CD4-positive, alpha-beta T cell treated with Interleukin-1 beta for 1 hour (primary cell): Measurements from ENCODE around the gene KIAA1586.
"Not testable (repeated sequence)": the region's sequence is repeated elsewhere in the genome, so short reads cannot be mapped to it uniquely, and the experiment has no call there.

Experiments
- DNase-seq, 2 donors: peaks; one replicate each; pipeline ENCODE4 v3.0.0-alpha.2; 2020 to 2022

The KIAA1586 gene

DNA sequence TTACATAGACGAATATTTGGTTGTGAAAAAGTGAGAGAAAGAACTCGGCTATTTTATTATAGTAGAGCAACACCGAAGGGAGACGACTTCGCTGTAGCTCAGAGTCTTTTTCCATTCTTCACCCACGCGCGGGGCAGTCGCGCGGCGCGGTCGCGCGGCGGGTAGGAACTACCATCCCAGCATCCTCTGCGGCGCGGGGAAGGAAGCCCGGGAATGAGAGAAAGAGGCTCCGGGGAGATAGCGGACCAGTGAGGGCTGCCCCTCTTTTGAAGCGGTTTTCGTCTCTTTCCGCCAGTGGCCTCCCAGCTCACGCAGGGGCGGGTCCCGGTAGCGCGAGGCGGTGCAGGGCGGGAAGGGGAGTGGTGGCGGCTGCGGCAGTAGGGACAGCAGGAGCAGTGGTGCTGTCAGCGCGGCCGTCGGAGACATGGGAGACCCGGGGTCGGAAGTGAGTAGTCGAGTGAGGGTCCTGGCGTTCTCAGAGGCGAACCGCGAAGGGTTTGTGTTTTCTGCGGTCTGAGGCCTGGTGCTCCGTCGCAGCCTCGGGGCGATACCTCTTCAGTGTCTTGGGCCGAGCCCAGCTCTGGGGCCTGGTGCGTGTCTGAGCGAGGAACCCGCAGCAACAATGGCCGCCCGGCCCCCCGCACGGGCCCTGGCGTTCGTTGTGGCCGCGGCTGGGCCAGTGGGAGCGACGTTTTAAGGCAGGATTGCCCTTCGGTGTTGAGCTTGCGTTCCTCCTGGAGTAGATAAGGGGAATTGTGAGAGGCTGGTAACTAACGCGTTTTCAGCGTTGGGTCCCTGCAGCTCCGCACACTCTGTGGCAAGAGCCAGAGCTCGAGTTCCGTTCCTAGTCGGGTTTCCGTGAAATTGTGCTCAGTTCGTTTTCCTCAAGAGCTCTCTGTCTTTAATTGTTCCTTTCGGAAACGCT, at the start of gene KIAA1586:
TSS of gene KIAA1586 (plus strand) at position 362 of the 925 bp plus-strand sequence. CDS start at position 425, 63 bp downstream.
- DNase-seq: peak; percentile 78 to 80

- DNase-seq: no peak
Measured at GRCh38 chr6:56999049-56999448, 47.4 kb upstream of the KIAA1586 start.

DNA sequence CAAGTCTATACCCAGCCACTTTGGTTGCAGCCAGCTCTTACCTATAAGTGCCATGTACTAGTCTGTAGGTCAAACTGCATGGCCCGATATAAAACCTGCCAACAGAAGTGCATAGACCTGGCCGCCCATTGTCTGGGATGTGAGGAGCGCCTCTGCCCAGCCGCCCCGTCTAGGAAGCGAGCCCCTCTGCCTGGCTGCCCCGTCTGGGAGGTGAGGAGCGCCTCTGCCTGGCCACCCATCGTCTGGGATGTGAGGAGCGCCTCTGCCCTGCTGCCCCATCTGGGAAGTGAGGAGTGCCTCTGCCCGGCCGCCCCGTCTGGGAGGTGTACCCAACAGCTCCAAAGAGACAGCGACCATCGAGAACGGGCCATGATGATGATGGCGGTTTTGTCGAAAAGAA, 46.7 kb upstream of the KIAA1586 start:
- not testable (repeated sequence) for DNase-seq

DNA sequence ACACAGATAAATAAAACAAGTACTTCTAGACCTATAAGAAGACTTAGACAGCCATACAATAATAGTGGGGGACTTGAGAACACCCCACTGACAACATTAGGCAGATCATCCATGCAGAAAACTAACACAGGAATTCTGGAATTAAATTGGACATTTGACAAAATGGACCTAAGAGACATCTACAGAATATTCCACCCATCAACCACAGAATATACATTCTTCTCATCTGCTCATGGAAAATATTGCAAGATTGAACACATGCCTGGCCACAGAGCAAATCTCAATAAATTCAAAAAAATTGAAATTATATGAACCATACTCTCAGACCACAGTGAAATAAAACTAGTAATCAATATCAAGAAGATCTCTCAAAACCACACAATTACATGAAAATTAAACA, 44.3 kb upstream of the KIAA1586 start:
- no peak for DNase-seq

DNA sequence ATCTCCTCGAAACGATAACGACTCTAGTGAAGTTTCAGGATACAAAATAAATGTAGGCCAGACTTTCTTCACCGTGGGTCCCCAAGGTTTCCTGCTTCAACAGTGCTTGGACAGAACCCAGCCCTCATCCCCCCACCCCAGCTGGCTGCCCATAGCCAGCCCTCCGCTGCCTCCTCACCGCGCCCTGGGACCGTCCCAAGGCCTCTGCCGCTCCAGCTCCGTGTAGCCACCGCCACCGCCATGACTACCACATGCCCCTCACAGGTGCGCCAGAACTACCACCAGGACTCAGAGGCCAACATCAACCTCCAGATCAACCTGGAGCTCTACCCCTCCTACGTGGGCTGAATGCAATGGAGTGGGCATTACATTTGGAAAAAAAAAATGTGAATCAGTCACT, 42.2 kb upstream of the KIAA1586 start:
- no peak for DNase-seq

DNA sequence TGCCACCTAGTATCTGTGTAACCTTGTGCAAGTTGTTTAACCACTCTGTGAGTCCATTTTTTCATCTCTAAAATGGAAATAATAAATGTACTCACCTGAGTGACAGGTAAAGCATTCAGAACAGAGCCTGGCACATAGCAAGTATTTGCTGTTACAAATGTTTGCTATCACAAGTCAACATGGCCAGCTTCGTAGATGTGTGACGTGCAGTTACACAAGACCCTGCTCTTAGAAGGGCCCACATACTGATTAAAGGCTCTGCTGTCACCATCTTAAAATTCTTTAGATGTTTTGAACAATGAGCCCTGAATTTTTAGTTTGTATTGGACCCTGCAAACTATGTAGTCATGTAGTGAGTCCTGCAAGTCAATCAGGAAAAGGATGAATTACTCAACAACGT, 40.4 kb upstream of the KIAA1586 start:
- DNase-seq: no peak

GRCh38 chr6:57008069-57008468, 38.4 kb upstream of the KIAA1586 start:
- DNase-seq: not testable (repeated sequence)

DNA sequence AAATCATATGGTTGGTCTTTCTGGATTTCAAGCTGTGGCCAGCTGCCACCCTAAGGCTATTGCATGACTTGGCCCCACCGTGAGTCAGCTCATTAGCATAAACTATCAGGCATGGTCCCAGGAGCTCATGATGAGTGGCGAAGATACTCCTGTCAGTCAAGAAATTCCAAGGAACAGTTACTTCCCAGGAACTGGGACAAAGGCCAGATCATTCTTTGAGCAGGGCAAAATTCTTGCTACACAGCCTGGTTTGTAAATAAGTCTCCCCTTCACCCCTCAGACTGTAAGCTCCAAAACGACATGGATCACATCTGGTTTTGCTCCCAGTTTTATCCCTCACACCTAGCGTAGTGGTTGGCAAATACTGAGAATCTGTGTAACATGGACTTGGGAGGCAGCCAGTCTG, 33.0 kb upstream of the KIAA1586 start:
- DNase-seq: no peak

DNA sequence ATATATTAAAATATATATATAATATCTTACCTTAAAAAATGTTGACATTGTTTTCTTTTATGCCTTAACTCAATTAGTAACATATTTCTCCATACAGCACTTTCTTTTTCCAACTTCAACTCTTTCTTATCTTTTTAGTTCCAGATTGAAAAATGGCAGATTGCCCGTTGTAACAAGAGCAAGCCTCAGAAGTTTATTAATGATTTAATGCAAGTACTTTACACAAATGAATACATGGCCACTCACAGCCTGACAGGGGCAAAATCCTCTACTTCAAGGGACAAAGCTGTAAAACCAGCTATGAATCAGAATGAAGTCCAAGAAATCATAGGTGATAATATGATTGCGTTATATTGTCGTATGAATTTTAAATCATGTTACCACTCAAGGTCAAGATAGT, 29.4 kb upstream of the KIAA1586 start:
- no peak for DNase-seq

- no peak for DNase-seq
Measured at GRCh38 chr6:57017841-57018240, 28.7 kb upstream of the KIAA1586 start.

GRCh38 chr6:57019434-57019833, 27.1 kb upstream of the KIAA1586 start:
- no peak for DNase-seq

GRCh38 chr6:57021086-57021720, 25.3 kb upstream of the KIAA1586 start:
- DNase-seq: peak in 1 of 2 donors; percentile 31

DNA sequence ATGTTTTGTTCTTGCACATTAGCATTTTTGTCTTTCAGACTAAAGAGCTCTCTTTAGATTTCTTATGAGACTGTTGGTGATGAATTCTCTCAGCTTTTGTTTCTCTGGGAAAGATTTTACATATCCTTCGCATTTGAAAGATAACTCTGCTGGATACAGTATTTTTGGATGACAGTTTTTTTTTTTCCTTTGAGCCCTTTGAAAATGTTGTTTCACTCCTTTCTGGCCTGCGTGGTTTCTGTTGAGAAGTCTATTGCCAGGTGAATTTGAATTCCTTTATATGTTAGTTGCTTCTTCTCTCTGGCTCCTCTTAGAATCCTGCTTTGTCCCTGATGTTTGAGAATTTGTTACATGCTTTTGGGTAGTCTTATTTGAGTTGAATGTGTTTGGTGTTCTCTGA, 22.2 kb upstream of the KIAA1586 start:
- no peak for DNase-seq

GRCh38 chr6:57024775-57025174, 21.7 kb upstream of the KIAA1586 start:
- no peak for DNase-seq

DNA sequence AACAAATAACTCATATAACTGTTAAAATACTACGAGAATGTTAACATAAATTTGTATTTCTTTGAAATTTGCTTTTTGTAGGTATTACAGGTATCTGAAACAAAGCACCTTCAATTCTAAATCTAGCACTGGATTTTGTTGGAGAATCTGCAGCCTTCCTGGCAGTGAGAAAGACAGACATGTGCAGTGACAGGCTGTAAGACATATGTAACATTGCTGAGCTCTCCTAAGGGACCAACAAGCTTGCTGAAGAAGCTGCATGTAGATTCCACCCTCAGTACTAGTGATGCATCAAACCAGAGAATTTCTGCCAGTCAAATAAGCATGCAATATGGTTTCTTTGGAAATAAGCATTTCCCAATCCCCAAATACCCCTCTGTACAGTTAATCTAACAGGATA, 20.5 kb upstream of the KIAA1586 start:
- DNase-seq: no peak

DNA sequence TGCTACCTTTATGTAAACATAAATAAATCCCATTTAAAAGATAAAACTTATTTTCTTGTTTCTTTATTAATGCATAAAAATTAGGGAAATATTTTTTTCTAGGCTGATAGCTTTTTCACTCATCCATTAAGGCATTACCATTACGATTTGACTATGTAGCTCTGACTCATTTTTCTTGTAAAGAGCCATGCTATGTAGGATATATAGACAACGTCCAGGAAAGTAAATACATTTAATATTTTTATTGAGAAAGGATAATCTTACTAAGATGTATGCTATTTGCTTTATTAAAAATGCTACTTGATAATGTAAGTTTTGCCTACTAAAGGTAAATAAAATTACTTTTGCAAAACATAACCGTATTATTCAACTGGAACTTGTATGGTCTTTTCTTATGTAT, 19.2 kb upstream of the KIAA1586 start:
- DNase-seq: no peak

- DNase-seq: no peak
Measured at GRCh38 chr6:57029213-57029612, 17.3 kb upstream of the KIAA1586 start.

DNA sequence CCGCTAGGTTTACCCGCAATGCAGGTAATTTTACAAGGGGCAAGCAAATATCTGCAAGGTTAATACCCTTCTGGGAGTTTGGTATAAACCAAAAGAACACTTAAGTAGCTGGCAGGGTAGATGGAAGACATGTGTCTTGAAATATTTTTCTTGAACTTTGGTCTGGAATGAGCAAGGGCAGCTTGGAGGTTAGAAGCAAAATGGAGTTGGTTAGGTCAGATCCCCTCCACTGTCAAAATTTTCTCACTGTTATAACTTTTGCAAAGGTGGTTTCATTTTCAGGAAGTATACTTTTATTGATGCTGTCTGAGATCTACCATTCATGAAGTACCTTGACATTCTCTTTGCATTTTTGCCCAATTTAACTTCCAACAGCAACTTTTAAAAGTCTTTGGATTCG, 13.3 kb upstream of the KIAA1586 start:
- DNase-seq: no peak

DNA sequence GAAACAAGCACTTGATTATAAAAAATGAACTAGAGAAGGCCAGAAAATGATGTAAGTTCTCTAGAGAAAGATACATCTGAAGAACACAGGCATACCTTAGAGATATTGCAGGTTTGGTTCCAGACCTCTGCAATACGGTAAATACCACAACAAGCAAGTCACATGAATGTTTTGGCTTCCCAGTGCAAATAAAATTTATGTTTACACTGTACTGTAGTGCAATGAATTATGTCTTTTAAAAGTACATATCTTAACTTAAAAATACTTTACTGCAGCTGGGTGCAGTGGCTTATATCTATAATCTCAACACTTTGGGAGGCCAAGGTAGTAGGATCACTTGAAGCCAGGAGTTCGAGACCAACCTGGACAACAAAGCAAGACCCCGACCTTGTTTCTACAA, 10.9 kb upstream of the KIAA1586 start:
- no peak for DNase-seq

GRCh38 chr6:57038906-57039305, 7.6 kb upstream of the KIAA1586 start:
- no peak for DNase-seq

GRCh38 chr6:57040011-57040410, 6.5 kb upstream of the KIAA1586 start:
- no peak for DNase-seq

DNA sequence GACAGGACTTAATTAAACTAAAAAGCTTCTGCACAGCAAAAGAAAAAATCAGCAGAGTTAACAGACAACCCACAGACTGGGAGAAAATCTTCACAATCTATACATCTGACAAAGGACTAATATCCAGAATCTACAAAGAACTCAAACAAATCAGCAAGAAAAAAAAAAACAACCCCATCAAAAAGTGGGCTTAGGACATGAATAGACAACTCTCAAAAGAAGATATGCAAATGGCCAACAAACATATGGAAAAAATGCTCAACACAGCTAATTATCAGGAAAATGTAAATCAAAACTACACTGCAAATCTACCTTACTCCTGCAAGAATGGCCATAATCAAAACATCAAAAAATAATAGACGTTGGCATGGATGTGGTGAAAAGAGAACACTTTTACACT, 2.4 kb upstream of the KIAA1586 start:
- not testable (repeated sequence) for DNase-seq

- DNase-seq: no peak
Measured at GRCh38 chr6:57044568-57044967, 1.9 kb upstream of the KIAA1586 start.

- DNase-seq: not testable (repeated sequence)
Measured at GRCh38 chr6:57047257-57047585, 728 bp downstream of the KIAA1586 start.
